ENCODE measurements around the gene INTS2. TPM values are rescaled to one million over a fixed set of nuclear protein-coding genes. Genes with fewer than 3 reads are reported as not detected.

Gene INTS2
- polyA plus RNA-seq, 2 of the 4 experiments (the other 2 are of a cell fraction) = 14.0 to 35.0 TPM

DNA sequence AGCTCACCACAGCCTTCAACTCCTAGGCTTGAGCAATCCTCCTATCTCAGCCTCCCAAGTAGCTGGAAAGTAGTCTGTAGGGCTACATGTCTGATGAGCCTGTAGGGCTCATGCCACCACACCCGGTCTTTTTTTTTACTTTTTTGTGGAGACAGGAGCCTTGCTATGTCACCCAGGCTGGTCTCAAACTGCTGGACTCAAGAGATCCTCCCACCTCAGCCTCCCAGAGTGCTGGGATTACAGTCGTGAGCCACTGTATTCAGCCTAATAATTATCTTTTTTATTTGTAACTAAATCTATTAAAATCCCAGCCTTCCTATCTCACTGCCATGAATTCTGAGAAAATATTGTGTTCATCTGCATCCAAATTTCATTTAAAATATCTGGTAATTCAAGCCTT is 79.5 kb downstream of the INTS2 start (continued):
- TF ChIP-seq, protein P1, sequence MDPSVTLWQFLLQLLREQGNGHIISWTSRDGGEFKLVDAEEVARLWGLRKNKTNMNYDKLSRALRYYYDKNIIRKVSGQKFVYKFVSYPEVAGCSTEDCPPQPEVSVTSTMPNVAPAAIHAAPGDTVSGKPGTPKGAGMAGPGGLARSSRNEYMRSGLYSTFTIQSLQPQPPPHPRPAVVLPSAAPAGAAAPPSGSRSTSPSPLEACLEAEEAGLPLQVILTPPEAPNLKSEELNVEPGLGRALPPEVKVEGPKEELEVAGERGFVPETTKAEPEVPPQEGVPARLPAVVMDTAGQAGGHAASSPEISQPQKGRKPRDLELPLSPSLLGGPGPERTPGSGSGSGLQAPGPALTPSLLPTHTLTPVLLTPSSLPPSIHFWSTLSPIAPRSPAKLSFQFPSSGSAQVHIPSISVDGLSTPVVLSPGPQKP (IDR thresholded peaks at IDR 0.05; ENCODE audit: low read depth, low read length) = no peak

DNA sequence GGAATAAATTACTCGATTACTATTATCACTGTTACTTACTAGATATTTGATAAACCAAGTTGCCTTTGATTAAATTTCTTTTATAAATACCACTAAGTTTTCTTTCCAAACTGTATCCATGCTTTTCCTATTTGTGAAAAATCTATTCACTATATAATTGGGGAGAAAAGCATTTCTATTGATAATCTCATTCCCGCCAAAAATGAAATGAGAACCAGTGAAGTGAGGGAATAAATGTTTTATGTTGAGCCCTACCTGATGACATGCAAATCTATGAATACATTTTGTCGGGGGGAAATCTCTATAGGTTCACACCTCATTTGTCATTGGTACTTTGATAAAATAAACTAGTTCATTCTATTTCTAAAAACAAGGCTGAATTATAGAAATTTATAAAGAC is 80.1 kb downstream of the INTS2 start:
- Histone ChIP-seq H3K4me3 (no peak overlapping the region), H3K4me2 (no peak overlapping the region), H3K4me1 (no peaks in the 10 kb centered on the region), H3K27ac (no peak overlapping the region), H3K9me3 (no peaks in the 10 kb centered on the region)
- ATAC-seq (no peak), DNase-seq (ENCODE audit: low read depth in 1 of 2, low spot score in 1 of 2) (no peak), FAIRE-seq (no peak)
- ChIA-PET POLR2A (no interaction called here), CTCF (interaction anchor here (0.6 kb wide), 1 partner anchor 54 kb away, joined by 3 read pairs; no protein-coding TSS in a partner anchor)
- 91% methylated on average over 3 of the region's 3 CpGs for WGBS (ENCODE audit: missing lambda C conversion rate)
- no peak for TF ChIP-seq ZNF302 (CRISPR knock-in tag; IDR thresholded peaks at IDR 0.05)
- TF ChIP-seq JUN (IDR thresholded peaks at IDR 0.05) = no peak
- TF ChIP-seq HOXB13 (CRISPR knock-in tag; IDR thresholded peaks at IDR 0.05; ENCODE audit: low read depth) = no peak
- TF ChIP-seq RARB (CRISPR knock-in tag; IDR thresholded peaks at IDR 0.05) = no peak
- no peak for TF ChIP-seq GATA3 (IDR thresholded peaks at IDR 0.05; ENCODE audit: borderline replicate concordance)
- TF ChIP-seq HOXA7 (CRISPR knock-in tag; IDR thresholded peaks at IDR 0.05) = no peak
- TF ChIP-seq, protein P2, sequence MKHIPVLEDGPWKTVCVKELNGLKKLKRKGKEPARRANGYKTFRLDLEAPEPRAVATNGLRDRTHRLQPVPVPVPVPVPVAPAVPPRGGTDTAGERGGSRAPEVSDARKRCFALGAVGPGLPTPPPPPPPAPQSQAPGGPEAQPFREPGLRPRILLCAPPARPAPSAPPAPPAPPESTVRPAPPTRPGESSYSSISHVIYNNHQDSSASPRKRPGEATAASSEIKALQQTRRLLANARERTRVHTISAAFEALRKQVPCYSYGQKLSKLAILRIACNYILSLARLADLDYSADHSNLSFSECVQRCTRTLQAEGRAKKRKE (CRISPR knock-in tag; IDR thresholded peaks at IDR 0.05; ENCODE audit: low read depth) = no peak
- TF ChIP-seq, protein P3, sequence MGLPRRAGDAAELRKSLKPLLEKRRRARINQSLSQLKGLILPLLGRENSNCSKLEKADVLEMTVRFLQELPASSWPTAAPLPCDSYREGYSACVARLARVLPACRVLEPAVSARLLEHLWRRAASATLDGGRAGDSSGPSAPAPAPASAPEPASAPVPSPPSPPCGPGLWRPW (IDR thresholded peaks at IDR 0.05) = no peak
- TF ChIP-seq BHLHE40 (IDR thresholded peaks at IDR 0.05; ENCODE audit: low read depth, low read length) = no peak
- TF ChIP-seq, protein P4, sequence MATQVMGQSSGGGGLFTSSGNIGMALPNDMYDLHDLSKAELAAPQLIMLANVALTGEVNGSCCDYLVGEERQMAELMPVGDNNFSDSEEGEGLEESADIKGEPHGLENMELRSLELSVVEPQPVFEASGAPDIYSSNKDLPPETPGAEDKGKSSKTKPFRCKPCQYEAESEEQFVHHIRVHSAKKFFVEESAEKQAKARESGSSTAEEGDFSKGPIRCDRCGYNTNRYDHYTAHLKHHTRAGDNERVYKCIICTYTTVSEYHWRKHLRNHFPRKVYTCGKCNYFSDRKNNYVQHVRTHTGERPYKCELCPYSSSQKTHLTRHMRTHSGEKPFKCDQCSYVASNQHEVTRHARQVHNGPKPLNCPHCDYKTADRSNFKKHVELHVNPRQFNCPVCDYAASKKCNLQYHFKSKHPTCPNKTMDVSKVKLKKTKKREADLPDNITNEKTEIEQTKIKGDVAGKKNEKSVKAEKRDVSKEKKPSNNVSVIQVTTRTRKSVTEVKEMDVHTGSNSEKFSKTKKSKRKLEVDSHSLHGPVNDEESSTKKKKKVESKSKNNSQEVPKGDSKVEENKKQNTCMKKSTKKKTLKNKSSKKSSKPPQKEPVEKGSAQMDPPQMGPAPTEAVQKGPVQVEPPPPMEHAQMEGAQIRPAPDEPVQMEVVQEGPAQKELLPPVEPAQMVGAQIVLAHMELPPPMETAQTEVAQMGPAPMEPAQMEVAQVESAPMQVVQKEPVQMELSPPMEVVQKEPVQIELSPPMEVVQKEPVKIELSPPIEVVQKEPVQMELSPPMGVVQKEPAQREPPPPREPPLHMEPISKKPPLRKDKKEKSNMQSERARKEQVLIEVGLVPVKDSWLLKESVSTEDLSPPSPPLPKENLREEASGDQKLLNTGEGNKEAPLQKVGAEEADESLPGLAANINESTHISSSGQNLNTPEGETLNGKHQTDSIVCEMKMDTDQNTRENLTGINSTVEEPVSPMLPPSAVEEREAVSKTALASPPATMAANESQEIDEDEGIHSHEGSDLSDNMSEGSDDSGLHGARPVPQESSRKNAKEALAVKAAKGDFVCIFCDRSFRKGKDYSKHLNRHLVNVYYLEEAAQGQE (IDR thresholded peaks at IDR 0.05) = no peak
- no peak for TF ChIP-seq SMC3 (IDR thresholded peaks at IDR 0.05)
- no peak for TF ChIP-seq RNF2 (IDR thresholded peaks at IDR 0.05; ENCODE audit: borderline replicate concordance, low read depth)
- TF ChIP-seq RCOR1 (IDR thresholded peaks at IDR 0.05; ENCODE audit: low read depth, low read length) = no peak
- TF ChIP-seq POLR2A (IDR thresholded peaks at IDR 0.05; ENCODE audit: low read length) = no peak
- TF ChIP-seq CBX2 (IDR thresholded peaks at IDR 0.05; ENCODE audit: borderline replicate concordance, low read depth) = no peak
- TF ChIP-seq, protein P5, sequence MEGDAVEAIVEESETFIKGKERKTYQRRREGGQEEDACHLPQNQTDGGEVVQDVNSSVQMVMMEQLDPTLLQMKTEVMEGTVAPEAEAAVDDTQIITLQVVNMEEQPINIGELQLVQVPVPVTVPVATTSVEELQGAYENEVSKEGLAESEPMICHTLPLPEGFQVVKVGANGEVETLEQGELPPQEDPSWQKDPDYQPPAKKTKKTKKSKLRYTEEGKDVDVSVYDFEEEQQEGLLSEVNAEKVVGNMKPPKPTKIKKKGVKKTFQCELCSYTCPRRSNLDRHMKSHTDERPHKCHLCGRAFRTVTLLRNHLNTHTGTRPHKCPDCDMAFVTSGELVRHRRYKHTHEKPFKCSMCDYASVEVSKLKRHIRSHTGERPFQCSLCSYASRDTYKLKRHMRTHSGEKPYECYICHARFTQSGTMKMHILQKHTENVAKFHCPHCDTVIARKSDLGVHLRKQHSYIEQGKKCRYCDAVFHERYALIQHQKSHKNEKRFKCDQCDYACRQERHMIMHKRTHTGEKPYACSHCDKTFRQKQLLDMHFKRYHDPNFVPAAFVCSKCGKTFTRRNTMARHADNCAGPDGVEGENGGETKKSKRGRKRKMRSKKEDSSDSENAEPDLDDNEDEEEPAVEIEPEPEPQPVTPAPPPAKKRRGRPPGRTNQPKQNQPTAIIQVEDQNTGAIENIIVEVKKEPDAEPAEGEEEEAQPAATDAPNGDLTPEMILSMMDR (IDR thresholded peaks at IDR 0.05) = no peak
- TF ChIP-seq MAFK (IDR thresholded peaks at IDR 0.05; ENCODE audit: partially characterized antibody) = no peak
- TF ChIP-seq PHF8 (IDR thresholded peaks at IDR 0.05; ENCODE audit: borderline replicate concordance, low read depth) = no peak
- TF ChIP-seq FOSL2 (IDR thresholded peaks at IDR 0.05) = no peak
- TF ChIP-seq FOSL2 (CRISPR knock-in tag; IDR thresholded peaks at IDR 0.05) = no peak
- no peak for TF ChIP-seq RFX5 (IDR thresholded peaks at IDR 0.05)
